Loucy (cell line): ENCODE measurements around the gene TAF12.
"Not testable (repeated sequence)": the region's sequence is repeated elsewhere in the genome, so short reads cannot be mapped to it uniquely, and the experiment has no call there.

ENCODE experiments used
- H2AFZ ChIP-seq: fragments of 200-600 bp; sonication (generic); 2 replicates; pipeline ENCODE4 v1.6.0; 2016; ENCODE audit warnings: antibody characterized with exemption, mild to moderate bottlenecking, low read length, moderate library complexity
- H3F3A ChIP-seq: fragments of 200-600 bp; 2 replicates; pipeline ENCODE4 v1.6.0; 2016; ENCODE audit warnings: antibody characterized with exemption, low read depth, mild to moderate bottlenecking
- H3K27me3 ChIP-seq: fragments of 200-600 bp; sonication (generic); 2 replicates; pipeline ENCODE4 v1.6.1; 2014; ENCODE audit warnings: low read length, mild to moderate bottlenecking; ENCODE audit not compliant: insufficient read depth, poor library complexity, severe bottlenecking
- H3K36me3 ChIP-seq: fragments of 200-600 bp; sonication (generic); 2 replicates; pipeline ENCODE4 v1.6.1; 2016; ENCODE audit warnings: low read length; ENCODE audit not compliant: insufficient read depth
- H3K4me1 ChIP-seq: fragments of 200-600 bp; sonication (generic); 2 replicates; pipeline ENCODE4 v1.5.1; 2014; ENCODE audit warnings: low read length, mild to moderate bottlenecking; ENCODE audit not compliant: insufficient read depth, poor library complexity, severe bottlenecking
- H3K4me2 ChIP-seq: fragments of 200-600 bp; sonication (generic); 2 replicates; pipeline ENCODE4 v1.6.0; 2014; ENCODE audit warnings: antibody characterized with exemption, low read length, low read depth, mild to moderate bottlenecking; ENCODE audit not compliant: poor library complexity, severe bottlenecking
- H3K4me3 ChIP-seq: fragments of 200-600 bp; sonication (generic); 2 replicates; pipeline ENCODE4 v1.5.1; 2014; ENCODE audit warnings: low read length, mild to moderate bottlenecking, mixed read lengths; ENCODE audit not compliant: poor library complexity, severe bottlenecking
- H3K79me2 ChIP-seq: fragments of 200-600 bp; sonication (generic); 2 replicates; pipeline ENCODE4 v1.6.1; 2014; ENCODE audit warnings: low read length; ENCODE audit not compliant: insufficient read depth
- H3K9ac ChIP-seq: fragments of 200-600 bp; sonication (generic); 2 replicates; pipeline ENCODE4 v1.6.0; 2014; ENCODE audit warnings: mild to moderate bottlenecking, low read depth, low read length, moderate library complexity; ENCODE audit not compliant: poor library complexity, severe bottlenecking
- H3K9me2 ChIP-seq: fragments of 200-600 bp; sonication (generic); replicated peaks from 2 replicates; pipeline ENCODE4 v1.6.1; 2016; ENCODE audit warnings: low read depth, low read length, mixed read lengths
- H3K9me3 ChIP-seq: fragments of 200-600 bp; sonication (generic); 2 replicates; pipeline ENCODE4 v1.6.1; 2014; ENCODE audit warnings: mild to moderate bottlenecking, antibody characterized with exemption, low read length, low read depth; ENCODE audit not compliant: insufficient read depth
- H4K20me1 ChIP-seq: fragments of 200-600 bp; sonication (generic); 2 replicates; pipeline ENCODE4 v1.6.0; 2014; ENCODE audit warnings: antibody characterized with exemption, low read length, mild to moderate bottlenecking; ENCODE audit not compliant: insufficient read depth, poor library complexity, severe bottlenecking
- CTCF ChIP-seq: fragments of 200-600 bp; sonication (generic); conservative IDR thresholded peaks from 2 replicates; pipeline ENCODE4 v1.5.1; 2014; ENCODE audit warnings: mild to moderate bottlenecking, antibody characterized with exemption, low read length
- EZH2phosphoT487 ChIP-seq: fragments of 200-600 bp; IDR thresholded peaks from 2 replicates; pipeline ENCODE4 v1.6.1; 2018; ENCODE audit warnings: antibody characterized with exemption, mild to moderate bottlenecking, moderate library complexity, borderline replicate concordance

TAF12 gene

GRCh38 chr1:28682840-28683239 lies 40.0 kb upstream of the TAF12 start:
- no peak overlapping the region for H3K9ac ChIP-seq
- H2AFZ ChIP-seq: no peak overlapping the region
- H3K36me3 ChIP-seq: peaks cover 7% of the 10 kb centered on the region; the same call in 1 of the 2 replicates
- H3F3A ChIP-seq: no peaks in the 10 kb centered on the region
- 0 out of 2 replicates have a peak, but pooled peaks cover 3% of the 10 kb centered on the region for H3K79me2 ChIP-seq
- H3K27me3 ChIP-seq: no peaks in the 10 kb centered on the region
- no peaks in the 10 kb centered on the region for H3K4me1 ChIP-seq
- no peak overlapping the region for H3K4me3 ChIP-seq
- no peaks in the 10 kb centered on the region for H3K9me2 ChIP-seq
- TF ChIP-seq EZH2phosphoT487: no peak
- no peak for TF ChIP-seq CTCF
- H3K9me3 ChIP-seq: no peaks in the 10 kb centered on the region
- no peak overlapping the region for H3K4me2 ChIP-seq
- H4K20me1 ChIP-seq: no peaks in the 10 kb centered on the region

DNA sequence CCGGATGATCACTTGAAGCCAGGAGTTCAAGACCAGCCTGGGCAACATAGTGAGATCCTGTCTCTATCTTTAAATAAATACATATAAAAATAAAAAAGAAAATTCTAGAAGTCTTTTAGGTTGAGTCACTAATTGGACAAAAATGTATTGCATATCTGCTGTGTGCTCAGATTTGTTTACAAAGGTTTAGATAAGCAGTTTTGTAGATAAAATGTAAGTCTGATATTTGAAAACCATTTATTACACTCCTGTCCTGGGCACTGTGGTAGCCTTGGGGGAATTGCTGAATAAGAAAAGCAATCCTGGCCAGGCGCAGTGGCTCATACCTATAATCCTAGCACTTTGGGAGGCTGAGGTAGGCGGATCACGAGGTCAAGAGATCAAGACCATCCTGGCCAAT lies 37.3 kb upstream of the TAF12 start:
- H3K4me3 ChIP-seq: no peak overlapping the region
- H3K36me3 ChIP-seq: peaks cover 7% of the 10 kb centered on the region; the same call in 1 of the 2 replicates
- no peaks in the 10 kb centered on the region for H3K27me3 ChIP-seq
- H3K9me3 ChIP-seq: no peaks in the 10 kb centered on the region
- no peak for TF ChIP-seq EZH2phosphoT487
- TF ChIP-seq CTCF: no peak
- no peaks in the 10 kb centered on the region for H4K20me1 ChIP-seq
- H3K79me2 ChIP-seq: peaks cover 10% of the 10 kb centered on the region; the same call in 1 of the 2 replicates
- no peak overlapping the region for H2AFZ ChIP-seq
- no peak overlapping the region for H3K9ac ChIP-seq
- H3K4me1 ChIP-seq: no peaks in the 10 kb centered on the region
- no peaks in the 10 kb centered on the region for H3K9me2 ChIP-seq
- H3K4me2 ChIP-seq: no peak overlapping the region
- no peaks in the 10 kb centered on the region for H3F3A ChIP-seq

- peaks cover 22% of the 10 kb centered on the region for H3K79me2 ChIP-seq
- H3K9me3 ChIP-seq: no peaks in the 10 kb centered on the region
- no peaks in the 10 kb centered on the region for H3K36me3 ChIP-seq
- H3K27me3 ChIP-seq: no peaks in the 10 kb centered on the region
- H3K9ac ChIP-seq: no peak overlapping the region
- H3K4me1 ChIP-seq: no peaks in the 10 kb centered on the region
- no peaks in the 10 kb centered on the region for H3F3A ChIP-seq
- H4K20me1 ChIP-seq: peaks cover 5% of the 10 kb centered on the region
- no peak overlapping the region for H3K4me3 ChIP-seq
- H3K9me2 ChIP-seq: no peaks in the 10 kb centered on the region
- TF ChIP-seq EZH2phosphoT487: no peak
- no peak for TF ChIP-seq CTCF
- H2AFZ ChIP-seq: no peak overlapping the region
- no peak overlapping the region for H3K4me2 ChIP-seq
These were observed 33.0 kb upstream of the TAF12 start for GRCh38 chr1:28675924-28676257.

- H2AFZ ChIP-seq, H4K20me1 ChIP-seq, H3K9me3 ChIP-seq, H3K27me3 ChIP-seq, H3K4me3 ChIP-seq, H3K4me1 ChIP-seq, H3K36me3 ChIP-seq, H3K4me2 ChIP-seq, H3K9me2 ChIP-seq, H3K9ac ChIP-seq, H3F3A ChIP-seq: not testable (repeated sequence)
- H3K79me2 ChIP-seq: peaks cover 29% of the 10 kb centered on the region
These were observed 30.1 kb upstream of the TAF12 start for GRCh38 chr1:28672971-28673370.
